Measurements from ENCODE around the gene FAM171A2.

GRCh38 chr17:44398692-44399691, 35.3 kb upstream of the FAM171A2 start:
- TF ChIP-seq CTCF (IDR thresholded peaks at IDR 0.05; ENCODE audit: low read depth, low read length, poor library complexity, severe bottlenecking) (no peak), EZH2phosphoT487 (IDR thresholded peaks at IDR 0.05; ENCODE audit: borderline replicate concordance, low read length) (no peak)
